HepG2 (cell line): Measurements from ENCODE around the gene PTHLH. TPM values are rescaled to one million over a fixed set of nuclear protein-coding genes. Genes with fewer than 3 reads are reported as not detected.

ENCODE experiments used
- ATAC-seq: fragments of 200-7000 bp; cut with Tn5 transposase; 3 replicates; pipeline ENCODE4 v1.9.1; 2020; ENCODE audit warnings: mild to moderate bottlenecking, moderate library complexity
- BruUV-seq: library from RNA; stranded (reverse); fragments of 400-500 nt; replicated peaks from 2 replicates; lab custom pipeline; 2021; lab: Mats Ljungman, UMichigan
- CTCF ChIA-PET: fragments of 300-600 bp; formaldehyde crosslinking; extraction: SDS; loops from one replicate; lab custom pipeline; 2021; ENCODE audit warnings: low total read pairs, inconsistent platforms, low intra/inter-chr PET ratio; lab: Yijun Ruan, JAX
- POLR2A ChIA-PET: fragments of 350-600 bp; sonication (Branson Sonifier 250); formaldehyde crosslinking; loops from one replicate; lab custom pipeline; 2020; ENCODE audit warnings: antibody characterized with exemption, inconsistent platforms; lab: Yijun Ruan, JAX
- DNase-seq: peaks from one replicate; pipeline ENCODE4 v3.0.0-alpha.2; 2015; ENCODE audit warnings: low spot score
- FAIRE-seq: peaks from 3 replicates; lab custom pipeline; 2011; peaks lifted over from hg19 to GRCh38; lab: Jason Lieb, UNC
- H2AFZ ChIP-seq: one replicate; pipeline ENCODE4 v1.6.1; 2011; ENCODE audit warnings: low read length, inconsistent platforms
- H3K27ac ChIP-seq: fragments of 300-600 bp; 3 replicates; pipeline ENCODE4 v1.8.0; 2011; ENCODE audit warnings: mixed run types, mild to moderate bottlenecking, mixed read lengths, low read length, inconsistent platforms; ENCODE audit not compliant: insufficient read depth; ENCODE audit errors: extremely low read length
- H3K27me3 ChIP-seq, 2 experiments: fragments of 200-600 bp in 1 of 2; 2 replicates in 1 of 2; 3 replicates in 1 of 2; pipeline versions ENCODE4 v1.6.0 to v1.8.0; 2011; ENCODE audit warnings: low read length in 2 of 2, mild to moderate bottlenecking in 2 of 2, moderate library complexity in 2 of 2, inconsistent platforms in 1 of 2; ENCODE audit not compliant: insufficient read depth in 2 of 2, control insufficient read depth in 1 of 2
- H3K36me3 ChIP-seq, 2 experiments: fragments of 200-600 bp in 1 of 2; replicated peaks in 1 of 2; 2 replicates in 1 of 2; 3 replicates in 1 of 2; pipeline versions ENCODE4 v1.5.1 to v1.8.0; 2011; ENCODE audit warnings: low read length in 2 of 2, inconsistent platforms in 1 of 2; ENCODE audit not compliant: insufficient read depth in 2 of 2, control insufficient read depth in 1 of 2
- H3K4me1 ChIP-seq: 2 replicates; pipeline ENCODE4 v1.5.1; 2012; ENCODE audit warnings: low read length, inconsistent platforms; ENCODE audit not compliant: insufficient read depth
- H3K4me2 ChIP-seq: 2 replicates; pipeline ENCODE4 v1.6.0; 2011; ENCODE audit warnings: low read depth, low read length, inconsistent platforms
- H3K4me3 ChIP-seq, 3 experiments: fragments of 200-600 bp in 1 of 3; sonication (generic), shearing (Covaris generic) in 1 of 3; replicated peaks in 1 of 3; 2 replicates each; pipeline ENCODE4 v1.5.1; 2011 to 2016; ENCODE audit warnings: low read length in 3 of 3, inconsistent platforms in 2 of 3, low read depth in 2 of 3, mild to moderate bottlenecking in 2 of 3, control low read depth in 1 of 3, mixed read lengths in 1 of 3; ENCODE audit not compliant: insufficient read depth in 1 of 3
- H3K79me2 ChIP-seq: one replicate; pipeline ENCODE4 v1.6.1; 2011; ENCODE audit warnings: low read length, inconsistent platforms; ENCODE audit not compliant: insufficient read depth
- H3K9ac ChIP-seq: 2 replicates; pipeline ENCODE4 v1.6.0; 2011; ENCODE audit warnings: mild to moderate bottlenecking, low read depth, low read length, inconsistent platforms; ENCODE audit not compliant: insufficient read depth
- H3K9me3 ChIP-seq: 2 replicates; pipeline ENCODE4 v1.5.1; 2012; ENCODE audit warnings: mild to moderate bottlenecking, low read length
- H4K20me1 ChIP-seq: 2 replicates; pipeline ENCODE4 v1.6.0; 2011; ENCODE audit warnings: inconsistent platforms, mild to moderate bottlenecking, low read length, moderate library complexity; ENCODE audit not compliant: insufficient read depth
- GATAD2A ChIP-seq: IDR thresholded peaks from 2 replicates; pipeline ENCODE4 v1.6.1; 2016
- HNF4G ChIP-seq, 2 experiments: sonication (generic) in 1 of 2; formaldehyde crosslinking in 1 of 2; IDR thresholded peaks; 2 replicates each; pipeline versions ENCODE4 v1.4.0 to v1.6.1; 2011 to 2020; ENCODE audit warnings: borderline replicate concordance in 2 of 2, low read depth in 2 of 2, mild to moderate bottlenecking in 2 of 2, low read length in 1 of 2, missing genetic modification reagents in 1 of 2, moderate library complexity in 1 of 2
- MED8 ChIP-seq: sonication (generic); formaldehyde crosslinking; IDR thresholded peaks from 2 replicates; pipeline ENCODE4 v1.8.1; 2023; ENCODE audit warnings: mild to moderate bottlenecking, missing genetic modification reagents; ENCODE audit not compliant: insufficient replicate concordance
- WGBS: methylation state at CpG from one replicate; pipeline ENCODE4 v1.1.6; 2017; ENCODE audit warnings: low lambda C conversion rate; 5-methylcytosine and 5-hydroxymethylcytosine counted together
- in situ Hi-C: cut with HindIII; loops from 2 replicates; pipeline ENCODE4 v1.10.0; 2017; ENCODE audit warnings: low pct_unique_long_range_greater_than_20kb; ENCODE audit not compliant: extremely low pct_ligation_motif_present
- intact Hi-C: fragments of 100-400 bp; cut with micrococcal nuclease; formaldehyde crosslinking; loops from one replicate; pipeline ENCODE4 v1.10.0; 2022; ENCODE audit not compliant: unreplicated experiment
- polyA plus RNA-seq, 8 experiments: library from polyadenylated mRNA; depleted of rRNA in 3 of 8; stranded (reverse) in 7 of 8; unstranded in 1 of 8; fragments of >200 nt; fragmentation: Illumina TruSeq in 4 of 8; extraction: Trizol in 4 of 8; gene quantifications; 2 replicates each; pipeline versions ENCODE4 v1.2.1 to v1.2.3, GENCODE V29; 2011 to 2016; ENCODE audit warnings: low read depth in 4 of 8, missing spikeins in 1 of 8, mixed read lengths in 1 of 8; ENCODE audit not compliant: insufficient read depth in 1 of 8
- total RNA-seq, 5 experiments: library from RNA; depleted of rRNA; stranded (reverse); fragments of >200 nt; fragmentation: Illumina TruSeq; extraction: Trizol; gene quantifications; 2 replicates each; pipeline ENCODE4 v1.2.3, GENCODE V29; 2016; ENCODE audit warnings: low read depth in 1 of 5
- TF ChIP-seq, protein P1 (sequence below): conservative IDR thresholded peaks from 2 replicates; pipeline ENCODE4 v1.6.1; 2018; ENCODE audit warnings: missing genetic modification reagents
- TF ChIP-seq, protein P2 (sequence below): sonication (generic); formaldehyde crosslinking; IDR thresholded peaks from 2 replicates; pipeline ENCODE4 v1.5.1; 2020; ENCODE audit warnings: missing genetic modification reagents, mild to moderate bottlenecking, borderline replicate concordance

Gene PTHLH
- total and polyA plus RNA-seq, 2 of the 13 experiments (the other 11 are each of a cell fraction or from before 2014, with no cell fraction given), result 0.22 TPM; not detected in 1

DNA sequence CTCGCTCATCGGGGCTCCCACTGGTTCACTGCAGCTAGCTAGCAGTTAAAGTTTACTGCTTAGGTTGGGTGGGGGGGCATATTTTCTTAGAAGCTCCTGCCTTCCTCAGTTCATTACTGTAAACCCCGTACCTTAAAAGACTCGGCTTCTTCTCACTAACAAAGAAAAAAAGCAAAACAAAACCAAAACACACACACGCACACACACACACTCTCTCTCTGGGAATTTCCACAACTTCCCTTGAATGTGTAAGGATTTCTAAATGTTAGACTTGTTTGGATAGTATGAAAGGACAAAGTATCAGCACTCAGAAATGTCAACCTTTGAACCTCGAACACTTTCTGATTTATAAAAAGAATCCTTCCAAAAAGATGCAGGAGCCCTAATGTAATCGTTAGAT, 927 bp downstream of the PTHLH start:
- ChIA-PET CTCF (no interaction called here), POLR2A (no interaction called here)
- no peak overlapping the region for H3K9ac ChIP-seq
- WGBS, result 3% methylated on average over 5 of the region's 7 CpGs
- FAIRE-seq, result no peak
- H3K36me3 ChIP-seq, result no peaks in the 10 kb centered on the region
- no peak overlapping the region for H3K27ac ChIP-seq
- TF ChIP-seq, protein P1, sequence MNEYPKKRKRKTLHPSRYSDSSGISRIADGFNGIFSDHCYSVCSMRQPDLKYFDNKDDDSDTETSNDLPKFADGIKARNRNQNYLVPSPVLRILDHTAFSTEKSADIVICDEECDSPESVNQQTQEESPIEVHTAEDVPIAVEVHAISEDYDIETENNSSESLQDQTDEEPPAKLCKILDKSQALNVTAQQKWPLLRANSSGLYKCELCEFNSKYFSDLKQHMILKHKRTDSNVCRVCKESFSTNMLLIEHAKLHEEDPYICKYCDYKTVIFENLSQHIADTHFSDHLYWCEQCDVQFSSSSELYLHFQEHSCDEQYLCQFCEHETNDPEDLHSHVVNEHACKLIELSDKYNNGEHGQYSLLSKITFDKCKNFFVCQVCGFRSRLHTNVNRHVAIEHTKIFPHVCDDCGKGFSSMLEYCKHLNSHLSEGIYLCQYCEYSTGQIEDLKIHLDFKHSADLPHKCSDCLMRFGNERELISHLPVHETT, result no peak
- TF ChIP-seq, protein P2, sequence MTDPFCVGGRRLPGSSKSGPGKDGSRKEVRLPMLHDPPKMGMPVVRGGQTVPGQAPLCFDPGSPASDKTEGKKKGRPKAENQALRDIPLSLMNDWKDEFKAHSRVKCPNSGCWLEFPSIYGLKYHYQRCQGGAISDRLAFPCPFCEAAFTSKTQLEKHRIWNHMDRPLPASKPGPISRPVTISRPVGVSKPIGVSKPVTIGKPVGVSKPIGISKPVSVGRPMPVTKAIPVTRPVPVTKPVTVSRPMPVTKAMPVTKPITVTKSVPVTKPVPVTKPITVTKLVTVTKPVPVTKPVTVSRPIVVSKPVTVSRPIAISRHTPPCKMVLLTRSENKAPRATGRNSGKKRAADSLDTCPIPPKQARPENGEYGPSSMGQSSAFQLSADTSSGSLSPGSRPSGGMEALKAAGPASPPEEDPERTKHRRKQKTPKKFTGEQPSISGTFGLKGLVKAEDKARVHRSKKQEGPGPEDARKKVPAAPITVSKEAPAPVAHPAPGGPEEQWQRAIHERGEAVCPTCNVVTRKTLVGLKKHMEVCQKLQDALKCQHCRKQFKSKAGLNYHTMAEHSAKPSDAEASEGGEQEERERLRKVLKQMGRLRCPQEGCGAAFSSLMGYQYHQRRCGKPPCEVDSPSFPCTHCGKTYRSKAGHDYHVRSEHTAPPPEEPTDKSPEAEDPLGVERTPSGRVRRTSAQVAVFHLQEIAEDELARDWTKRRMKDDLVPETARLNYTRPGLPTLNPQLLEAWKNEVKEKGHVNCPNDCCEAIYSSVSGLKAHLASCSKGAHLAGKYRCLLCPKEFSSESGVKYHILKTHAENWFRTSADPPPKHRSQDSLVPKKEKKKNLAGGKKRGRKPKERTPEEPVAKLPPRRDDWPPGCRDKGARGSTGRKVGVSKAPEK (CRISPR knock-in tag), result no peak
- TF ChIP-seq MED8 (no peak), HNF4G (IDR thresholded peaks at IDR 0.05; ENCODE audit: borderline replicate concordance, low read depth, low read length) (peak; percentile 29; the same call in 1 of the 2 replicates), HNF4G (CRISPR knock-in tag; IDR thresholded peaks at IDR 0.05; ENCODE audit: borderline replicate concordance, low read depth) (no peak), GATAD2A (0 out of 2 replicates have a peak, but pooled peaks have one; percentile 24)
- DNase-seq, result peak; percentile 23
- peak overlapping the region; percentile 87 for H3K4me2 ChIP-seq
- H3K4me3 ChIP-seq, result peak overlapping the region in 1 of 3 experiments; percentile 33; a peak in 1 of 6 replicates
- H3K9me3 ChIP-seq, result no peaks in the 10 kb centered on the region
- H3K27me3 ChIP-seq, result peaks cover 0 to 67% of the 10 kb centered on the region in 2 experiments; a peak in 4 of 5 replicates
- intact Hi-C loops (loop anchor here (10.0 kb wide), 1 partner anchor 903 kb away; no protein-coding TSS in a partner anchor), in situ Hi-C loops (no loop called here)
- BruUV-seq, result no TSS peak
- no peak overlapping the region for H2AFZ ChIP-seq
- H3K79me2 ChIP-seq, result no peaks in the 10 kb centered on the region
- H3K4me1 ChIP-seq, result peaks cover 28% of the 10 kb centered on the region
- no peak for ATAC-seq
- no peaks in the 10 kb centered on the region for H4K20me1 ChIP-seq
